Activated B cell treated with CpG ODN at 0.5 μM for 24 hours (primary cell): ENCODE measurements around the gene SAMD8. TPM values are rescaled to one million over a fixed set of nuclear protein-coding genes. Genes with fewer than 3 reads are reported as not detected.

Experiments
- ATAC-seq: fragments of 200-7000 bp; cut with Tn5 transposase; one replicate; pipeline ENCODE4 v1.10.0; 2021; ENCODE audit warnings: low read depth, mild to moderate bottlenecking, moderate library complexity
- CTCF ChIA-PET: fragments of 350-600 bp; sonication (Branson Sonifier 250); formaldehyde crosslinking; loops from one replicate; lab custom pipeline; 2021; ENCODE audit warnings: antibody characterized with exemption; lab: Charles Lee
- POLR2A ChIA-PET: fragments of 350-600 bp; sonication (Branson Sonifier 250); formaldehyde crosslinking; loops from one replicate; lab custom pipeline; 2021; ENCODE audit warnings: antibody characterized with exemption; lab: Charles Lee
- DNase-seq: peaks from one replicate; pipeline ENCODE4 v3.0.0; 2022
- H3K27ac Mint-ChIP-seq: one replicate; pipeline ENCODE4 v1.8.0; 2020; ENCODE audit warnings: mixed read lengths
- H3K27me3 Mint-ChIP-seq: one replicate; pipeline ENCODE4 v1.8.0; 2021; ENCODE audit warnings: mixed read lengths
- H3K36me3 Mint-ChIP-seq: one replicate; pipeline ENCODE4 v1.8.0; 2021; ENCODE audit warnings: low read depth, mixed read lengths
- H3K4me1 Mint-ChIP-seq: one replicate; pipeline ENCODE4 v1.8.0; 2021; ENCODE audit warnings: mixed read lengths
- H3K4me3 Mint-ChIP-seq: one replicate; pipeline ENCODE4 v1.8.0; 2020; ENCODE audit warnings: mild to moderate bottlenecking, mixed read lengths
- H3K9me3 Mint-ChIP-seq: one replicate; pipeline ENCODE4 v1.8.0; 2020; ENCODE audit warnings: mixed read lengths
- CTCF ChIP-seq: fragments of 200-600 bp; IDR thresholded peaks from one replicate; pipeline ENCODE4 v1.8.0; 2022; ENCODE audit warnings: antibody characterized with exemption, mild to moderate bottlenecking
- intact Hi-C: fragments of 100-400 bp; cut with micrococcal nuclease; formaldehyde crosslinking; loops from one replicate; pipeline ENCODE4 v1.15.1; 2024
- total RNA-seq: library from RNA; stranded (reverse); gene quantifications from 2 replicates; pipeline ENCODE4 v1.2.3, GENCODE V29; 2022

The SAMD8 gene
- total RNA-seq: 25.8 and 29.1 TPM in 2 replicates

GRCh38 chr10:75111365-75111906 lies at the start of gene SAMD8:
TSS of gene SAMD8 (plus strand) at chr10:75111656. CDS start at chr10:75150529, 38,873 bp downstream.
- H3K36me3 Mint-ChIP-seq: peaks cover 25% of the 10 kb centered on the region
- no peaks in the 10 kb centered on the region for H3K27me3 Mint-ChIP-seq
- ATAC-seq (peak; percentile 81), DNase-seq (peak; percentile 95)
- H3K4me1 Mint-ChIP-seq: peaks cover 45% of the 10 kb centered on the region
- ChIA-PET CTCF (interaction anchor here (0.8 to 1.1 kb wide), 2 partner anchors 13 to 119 kb away, joined by 3 to 4 read pairs; no protein-coding TSS in a partner anchor), POLR2A (interaction anchor here (0.6 to 4.1 kb wide), 11 partner anchors 11 to 1616 kb away, joined by 3 to 34 read pairs (median 6); partner anchors contain the start of genes ADK, AP3M1, KAT6B and PPP3CB)
- TF ChIP-seq CTCF: no peak
- H3K4me3 Mint-ChIP-seq: peak within 1 kb of the TSS; percentile 90
- intact Hi-C loops: loop anchor here (1.0 to 10.0 kb wide), 7 partner anchors 18 to 1614 kb away; partner anchors contain the start of genes KAT6B, PPP3CB and VDAC2
- H3K9me3 Mint-ChIP-seq: no peaks in the 10 kb centered on the region
- H3K27ac Mint-ChIP-seq: peak within 1 kb of the TSS; percentile 90

GRCh38 chr10:75061709-75062505 lies 49.5 kb upstream of the SAMD8 start:
- intact Hi-C loops: no loop called here
- TF ChIP-seq CTCF: no peak
- ATAC-seq: no peak
- Mint-ChIP-seq H3K27me3 (no peaks in the 10 kb centered on the region), H3K4me1 (no peaks in the 10 kb centered on the region), H3K27ac (no peak overlapping the region), H3K4me3 (no peak overlapping the region), H3K9me3 (no peaks in the 10 kb centered on the region), H3K36me3 (no peaks in the 10 kb centered on the region)
- no peak for DNase-seq
- ChIA-PET CTCF (no interaction called here), POLR2A (no interaction called here)

- DNase-seq: no peak
- no peaks in the 10 kb centered on the region for H3K4me1 Mint-ChIP-seq
- no peak overlapping the region for H3K27ac Mint-ChIP-seq
- no peak for ATAC-seq
- TF ChIP-seq CTCF: no peak
- H3K9me3 Mint-ChIP-seq: no peaks in the 10 kb centered on the region
- H3K27me3 Mint-ChIP-seq: no peaks in the 10 kb centered on the region
- intact Hi-C loops: no loop called here
- POLR2A ChIA-PET: no interaction called here
- CTCF ChIA-PET: no interaction called here
- H3K36me3 Mint-ChIP-seq: no peaks in the 10 kb centered on the region
- no peak overlapping the region for H3K4me3 Mint-ChIP-seq
Measured at GRCh38 chr10:75062506-75063299, 48.8 kb upstream of the SAMD8 start.

- no peak for TF ChIP-seq CTCF
- H3K36me3 Mint-ChIP-seq: no peaks in the 10 kb centered on the region
- ATAC-seq (no peak), DNase-seq (no peak)
- intact Hi-C loops: no loop called here
- H3K4me3 Mint-ChIP-seq: no peak overlapping the region
- H3K27ac Mint-ChIP-seq: no peak overlapping the region
- no peaks in the 10 kb centered on the region for H3K9me3 Mint-ChIP-seq
- ChIA-PET POLR2A (no interaction called here), CTCF (no interaction called here)
- H3K4me1 Mint-ChIP-seq: no peaks in the 10 kb centered on the region
- H3K27me3 Mint-ChIP-seq: no peaks in the 10 kb centered on the region
Measured at GRCh38 chr10:75063461-75064230, 47.8 kb upstream of the SAMD8 start.
